Femur (tissue), 1 donor: Measurements from ENCODE around the gene RHOA.
"Not testable (repeated sequence)": the region's sequence is repeated elsewhere in the genome, so short reads cannot be mapped to it uniquely, and the experiment has no call there.

Experiments
- DNase-seq: peaks from one replicate; pipeline ENCODE4 v3.0.0-alpha.2; 2017

RHOA gene

DNA sequence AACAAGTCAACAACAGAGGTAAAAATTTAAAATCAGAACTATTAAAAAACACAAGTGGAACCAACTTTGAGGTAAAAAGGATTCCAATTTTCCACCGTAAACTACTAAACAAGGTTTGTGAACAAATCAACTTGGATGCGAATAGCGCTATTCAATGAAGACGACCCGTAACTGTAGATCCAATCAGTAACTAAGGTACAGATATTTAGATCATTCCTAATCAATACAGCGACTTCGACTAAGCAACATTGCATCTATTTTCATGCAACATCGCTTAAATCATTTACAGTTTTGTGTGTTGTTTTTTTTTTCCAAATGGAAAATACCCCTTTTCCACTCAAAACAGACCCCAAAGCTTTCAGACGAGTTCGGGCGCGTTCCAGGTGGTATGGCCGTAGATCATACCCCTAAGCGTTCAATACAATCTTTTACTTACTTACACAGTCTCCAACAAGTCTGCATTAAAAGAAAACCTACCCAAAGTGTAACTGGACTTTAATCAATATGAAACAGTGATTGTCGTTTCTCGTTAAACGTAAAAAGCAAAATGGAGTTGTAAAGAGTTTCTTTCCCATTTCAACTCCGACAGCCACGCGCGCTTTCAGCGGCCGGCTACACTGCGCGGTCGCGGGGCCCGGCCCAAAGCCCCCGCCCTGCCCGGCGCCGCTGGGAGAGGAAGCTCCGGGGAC, 786 bp downstream of the RHOA start:
- DNase-seq, result no peak

DNA sequence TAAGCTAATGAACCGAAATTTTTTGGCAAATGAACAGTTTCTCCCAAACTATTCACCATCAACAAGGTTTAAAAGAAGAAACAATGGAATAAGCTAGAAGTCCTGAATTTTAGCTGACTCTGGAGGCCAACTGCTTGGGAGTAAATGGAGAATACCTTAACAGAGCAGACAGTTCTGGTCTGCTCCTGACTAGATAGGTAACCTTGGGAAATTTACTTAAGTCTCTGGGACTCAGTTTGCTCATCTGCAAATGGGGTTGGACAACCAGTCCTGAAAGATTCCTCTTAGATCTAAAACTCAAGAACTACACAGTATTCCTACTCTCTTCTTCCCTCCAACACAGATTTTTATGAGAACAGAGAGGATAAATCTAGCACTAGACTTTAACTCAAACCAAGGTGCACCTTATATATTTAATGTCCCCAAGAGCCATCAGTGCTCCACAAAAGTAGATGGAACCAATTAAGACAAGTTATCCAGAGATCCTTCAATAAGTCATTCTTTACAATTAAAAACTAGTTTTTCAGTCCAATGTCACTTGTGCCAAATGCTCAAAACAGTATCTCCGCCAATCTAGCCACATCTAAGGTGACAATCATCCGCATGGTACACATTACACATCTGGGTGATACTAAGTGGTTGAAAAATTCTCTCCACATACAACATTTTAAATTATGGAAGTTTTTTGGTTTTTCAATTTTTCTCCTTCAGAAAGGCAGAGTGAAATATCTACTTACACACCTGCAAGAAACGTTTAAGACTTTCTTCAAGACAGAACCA, 1.5 kb downstream of the RHOA start:
- DNase-seq, result no peak

DNA sequence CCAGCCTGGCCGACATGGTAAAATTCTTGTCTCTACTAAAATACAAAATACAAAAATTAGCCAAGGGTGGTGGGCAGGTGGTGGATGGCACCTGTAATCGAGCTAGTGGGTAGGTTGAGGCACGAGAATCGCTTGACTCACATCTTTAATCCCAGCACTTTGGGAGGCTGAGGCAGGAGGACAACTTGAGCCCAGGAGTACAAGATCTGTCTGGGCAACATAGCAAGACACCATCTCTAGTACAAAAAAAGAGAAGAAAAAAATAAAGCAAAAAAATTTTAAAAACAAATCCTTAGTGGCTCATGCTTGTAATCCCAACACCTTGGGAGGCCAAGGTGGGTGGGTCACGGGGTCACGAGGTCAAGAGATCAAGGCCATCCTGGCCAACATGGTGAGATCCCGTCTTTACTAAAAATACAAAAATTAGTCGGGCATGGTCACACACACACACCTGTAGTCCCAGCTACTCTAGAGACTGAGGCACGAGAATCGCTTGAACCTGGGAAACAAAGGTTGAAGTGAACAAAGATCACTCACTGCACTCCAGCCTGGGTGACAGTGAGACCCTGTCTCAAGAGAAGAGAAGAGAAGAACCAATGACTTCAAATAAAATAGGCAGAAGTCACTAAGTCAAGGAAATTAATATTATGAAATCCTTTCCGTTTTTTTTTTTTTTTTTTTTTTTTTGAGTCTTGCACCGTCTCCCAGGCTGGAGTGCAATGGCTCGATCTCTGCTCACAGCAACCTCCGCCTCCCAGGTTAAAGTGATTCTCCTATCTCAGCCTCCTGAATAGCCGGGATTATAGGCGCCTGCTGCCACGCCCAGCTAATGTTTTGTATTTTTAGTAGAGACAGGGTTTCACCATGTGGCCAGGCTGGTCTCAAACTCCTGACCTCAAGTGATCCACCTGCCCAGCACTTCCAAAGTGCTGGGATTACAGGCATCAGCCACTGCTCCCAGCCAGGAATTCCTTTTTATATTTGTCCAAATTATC, 4.9 kb downstream of the RHOA start:
- no peak for DNase-seq

DNA sequence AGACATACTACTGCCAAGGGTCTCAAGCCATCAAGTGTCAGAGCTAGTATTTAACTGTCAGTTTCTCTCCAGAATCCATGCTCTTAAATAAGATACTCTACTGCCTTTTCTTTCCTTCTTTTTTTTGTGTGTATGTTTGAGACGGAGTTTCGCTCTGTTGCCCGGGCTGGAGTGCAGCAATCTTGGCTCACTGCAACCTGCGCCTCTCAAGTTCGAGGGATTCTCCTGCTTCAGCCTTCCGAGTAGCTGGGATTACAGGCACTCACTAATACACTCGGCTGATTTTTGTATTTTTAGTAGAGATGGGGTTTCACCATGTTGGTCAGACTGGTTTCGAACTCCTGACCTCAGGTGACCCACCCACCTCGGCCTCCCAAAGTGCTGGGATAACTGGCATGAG, 6.2 kb downstream of the RHOA start:
- DNase-seq, result not testable (repeated sequence)

DNA sequence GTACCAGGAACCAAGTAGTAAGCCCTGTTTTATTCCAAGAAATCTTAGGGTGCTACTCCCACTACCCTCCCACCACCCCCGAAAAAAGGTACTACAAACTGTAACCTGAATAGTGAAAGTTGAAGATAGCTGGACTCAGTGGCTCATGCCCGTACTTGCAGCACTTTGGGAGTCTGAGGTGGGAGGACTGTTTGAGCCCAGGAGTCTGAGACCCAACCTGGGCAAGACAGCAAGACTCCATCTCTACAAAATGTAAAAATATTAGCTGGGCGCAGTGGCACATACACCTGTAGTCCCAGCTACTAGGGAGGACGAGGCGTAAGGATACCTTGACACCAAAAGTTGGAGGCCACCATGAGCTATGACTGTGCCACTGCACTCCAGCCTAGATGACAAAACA, 7.9 kb downstream of the RHOA start:
- no peak for DNase-seq

DNA sequence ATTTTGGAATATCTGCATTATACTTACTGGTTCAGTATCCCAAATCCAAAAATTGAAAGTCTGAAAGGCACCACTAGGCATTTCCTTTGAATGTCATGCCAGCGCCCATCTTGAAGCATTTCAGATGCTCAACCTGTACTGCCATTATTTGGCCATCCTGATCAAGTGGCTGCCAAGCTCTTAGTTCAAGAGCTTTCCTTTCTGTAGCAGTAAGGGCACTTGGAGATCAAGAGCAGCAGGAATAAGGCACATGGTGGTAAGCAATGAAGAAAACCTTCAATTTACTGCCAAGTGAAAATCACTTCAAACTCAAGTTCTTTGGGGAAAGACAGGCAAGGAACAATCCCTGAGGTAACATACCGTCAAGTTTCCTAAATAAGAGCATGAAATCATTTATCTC, 10.0 kb downstream of the RHOA start:
- no peak for DNase-seq

DNA sequence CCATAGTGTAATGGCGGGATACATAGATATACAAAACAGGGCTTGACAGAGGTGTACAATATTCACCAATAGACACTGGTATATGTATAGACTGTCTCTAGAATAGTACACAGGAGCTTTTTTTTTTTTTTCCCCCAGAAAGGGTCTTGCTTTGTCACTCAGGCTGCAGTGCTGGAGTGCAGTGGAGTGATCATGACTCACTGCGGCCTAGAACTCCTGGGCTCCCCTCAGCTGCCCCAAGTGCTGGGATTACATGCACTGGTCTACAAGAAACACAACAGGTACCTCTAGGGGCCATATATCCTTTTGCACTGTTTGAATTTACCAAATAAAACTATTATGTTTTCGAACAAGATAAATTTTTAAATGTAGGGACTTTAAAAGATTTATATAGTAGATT, 12.3 kb downstream of the RHOA start:
- DNase-seq, result no peak

- DNase-seq, result no peak
Observed at GRCh38 chr3:49397470-49397869, 14.3 kb downstream of the RHOA start.

DNA sequence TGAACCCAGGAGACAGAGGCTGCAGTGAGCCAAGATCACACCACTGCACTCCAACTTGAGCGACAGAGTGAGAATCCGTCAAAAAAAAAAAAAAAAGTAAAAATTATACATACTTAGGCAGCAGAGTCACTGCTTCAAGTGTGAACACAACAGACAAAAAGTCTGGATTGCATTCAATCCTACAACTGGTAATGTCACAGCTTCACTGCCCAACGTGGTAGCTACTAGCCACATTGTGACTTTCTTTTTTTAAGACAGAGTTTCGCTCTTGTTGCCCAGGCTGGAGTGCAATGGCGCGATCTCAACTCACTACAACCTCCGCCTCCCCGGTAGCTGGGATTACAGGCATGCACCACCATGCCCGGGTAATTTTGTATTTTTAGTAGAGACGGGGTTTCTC, 20.5 kb downstream of the RHOA start:
- not testable (repeated sequence) for DNase-seq

DNA sequence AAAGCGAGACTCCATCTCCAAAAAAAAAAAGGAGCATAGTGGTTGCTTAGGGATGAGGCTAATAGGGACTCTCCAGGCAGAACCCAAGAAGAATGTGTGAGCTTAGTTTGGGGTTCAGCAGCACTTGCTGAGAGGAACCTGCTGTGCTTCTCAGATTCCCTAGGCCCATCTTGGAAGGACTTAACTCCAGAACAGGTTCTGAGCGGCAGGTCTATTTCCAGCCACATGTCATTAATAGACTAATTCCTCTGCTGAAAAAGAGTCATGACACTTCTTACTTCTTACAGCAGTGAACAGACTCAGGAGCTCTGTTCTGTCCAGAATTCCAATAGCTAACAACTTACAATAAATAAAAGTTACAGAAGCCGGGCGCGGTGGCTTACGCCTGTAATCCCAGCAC, 22.5 kb downstream of the RHOA start:
- no peak for DNase-seq

DNA sequence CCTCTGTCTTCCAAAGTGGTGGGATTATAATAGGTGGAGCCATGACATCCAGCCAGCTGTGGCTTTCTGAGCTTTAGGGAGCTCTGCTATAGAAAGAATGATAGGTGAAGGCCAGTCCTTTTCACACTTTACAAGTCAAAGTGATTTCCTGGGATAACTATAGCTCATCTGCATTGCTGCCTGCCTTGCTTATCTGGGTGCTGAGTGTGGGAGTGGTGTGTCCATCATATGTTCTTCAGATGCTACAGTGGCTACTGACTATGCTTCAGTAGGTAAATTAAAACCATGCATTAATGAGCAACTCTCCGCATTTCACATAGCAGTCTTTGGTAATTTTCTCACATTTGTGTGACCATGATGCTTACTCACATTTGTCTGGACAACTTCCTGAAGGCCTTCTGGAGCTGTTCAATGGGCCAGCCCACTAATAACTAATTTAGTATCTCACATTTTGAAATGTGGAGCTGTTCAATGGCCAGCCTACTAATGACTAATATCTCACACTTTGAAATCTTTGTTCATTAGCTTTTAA, 23.4 kb downstream of the RHOA start:
- DNase-seq, result no peak

DNA sequence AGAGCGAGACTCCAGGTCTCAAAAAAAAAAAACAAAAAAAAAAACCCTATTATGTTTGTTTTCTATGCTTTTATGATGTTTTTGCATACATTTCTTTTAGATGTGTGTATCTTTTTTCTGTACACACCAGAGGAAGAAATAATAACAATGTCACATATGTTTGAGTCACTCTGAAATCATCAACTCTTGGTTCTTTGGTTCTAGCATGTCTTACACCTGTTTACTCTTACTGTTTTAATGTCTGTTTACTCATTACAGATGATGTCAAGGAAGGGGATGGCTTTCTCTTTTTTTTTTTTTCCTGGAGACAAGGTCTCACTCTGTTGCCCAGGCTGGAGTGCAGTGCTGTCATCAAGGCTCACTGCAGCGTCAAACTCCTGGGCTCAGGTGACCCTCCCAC, 24.1 kb downstream of the RHOA start:
- DNase-seq, result no peak

- no peak for DNase-seq
Observed at GRCh38 chr3:49386056-49386756, 25.6 kb downstream of the RHOA start.

- DNase-seq, result no peak
Observed at GRCh38 chr3:49385617-49386016, 26.2 kb downstream of the RHOA start.

GRCh38 chr3:49383387-49383786, 28.4 kb downstream of the RHOA start:
- DNase-seq, result no peak

DNA sequence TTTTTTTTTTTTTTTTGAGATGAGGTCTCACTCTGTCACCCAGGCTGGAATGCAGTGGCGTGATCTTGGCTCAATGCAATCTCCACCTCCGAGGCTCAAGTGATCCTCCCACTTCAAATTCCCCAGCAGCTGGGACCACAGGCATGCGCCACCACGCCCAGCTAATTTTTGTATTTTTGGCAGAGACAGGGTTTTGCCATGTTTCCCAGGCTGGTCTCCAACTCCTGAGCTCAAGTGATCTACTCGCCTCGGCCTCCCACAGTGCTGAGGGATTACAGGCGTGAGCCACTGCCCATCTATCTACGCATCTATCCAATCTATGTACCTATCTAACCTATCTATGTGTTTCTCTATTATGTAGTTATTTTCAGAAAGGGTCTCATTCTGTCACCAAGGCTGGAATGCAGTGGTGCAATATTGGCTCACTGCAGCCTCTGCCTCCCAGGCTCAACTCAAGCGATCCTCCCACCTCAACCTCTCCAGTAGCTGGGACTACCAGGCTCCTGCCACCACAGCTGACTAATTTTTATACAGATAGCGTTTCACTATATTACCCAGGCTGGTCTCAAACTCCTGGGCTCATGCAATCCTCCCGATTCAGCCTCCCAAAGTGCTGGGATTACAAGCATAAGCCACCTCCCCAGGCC, 33.4 kb downstream of the RHOA start:
- DNase-seq, result peak; percentile 59

DNA sequence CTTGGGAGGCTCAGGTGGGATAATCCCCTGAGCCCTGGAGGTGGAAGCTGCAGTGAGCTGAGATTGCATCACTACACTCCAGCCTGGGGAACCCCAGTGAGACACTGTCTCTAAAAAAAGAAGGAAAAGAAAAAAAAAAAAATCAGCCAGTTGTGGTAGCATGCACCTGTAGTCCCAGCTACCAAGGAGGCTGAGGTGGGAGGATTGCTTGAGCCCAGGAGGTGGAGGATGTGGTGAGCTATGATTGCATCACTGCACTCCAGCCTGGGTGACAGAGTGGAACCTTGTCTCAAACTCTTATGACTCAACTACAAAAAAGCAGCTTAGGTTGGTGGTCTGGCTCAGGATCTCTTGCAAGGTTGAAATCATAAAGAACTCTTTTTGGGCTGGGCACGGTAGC, 34.3 kb downstream of the RHOA start:
- DNase-seq, result no peak

- DNase-seq, result no peak
Observed at GRCh38 chr3:49371946-49372345, 39.8 kb downstream of the RHOA start.

DNA sequence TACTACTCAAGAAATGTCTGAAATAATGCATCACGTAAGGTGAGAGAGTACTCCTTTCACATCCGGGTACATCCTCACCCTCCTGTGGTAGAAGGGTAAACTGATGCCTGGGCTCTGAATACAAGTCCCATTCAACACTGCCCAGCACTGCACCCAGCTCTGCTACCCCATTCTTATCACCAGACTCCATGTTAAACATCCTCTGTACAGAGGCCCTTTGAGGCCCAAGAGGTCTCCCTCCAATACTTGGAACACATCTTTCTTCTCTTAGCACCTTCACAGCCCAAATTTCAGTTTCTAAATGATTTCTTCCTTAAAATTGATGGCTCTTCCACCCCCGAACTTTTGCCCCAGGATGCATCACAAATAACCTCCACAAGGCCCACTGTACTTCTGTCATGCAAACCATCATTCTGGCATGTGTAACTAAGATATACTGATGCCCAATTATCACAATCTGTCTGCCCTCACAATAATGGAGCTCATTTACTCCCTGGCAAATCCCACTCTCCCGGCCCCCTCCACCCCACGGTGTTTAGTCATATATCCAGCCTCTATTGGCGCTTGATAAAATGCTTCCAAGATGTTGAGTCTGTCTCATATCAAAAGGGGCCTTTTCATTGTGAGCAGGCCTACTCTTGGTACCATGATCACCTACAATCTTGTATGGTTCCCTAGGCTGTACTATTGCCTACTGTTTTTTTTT, 41.0 kb downstream of the RHOA start:
- DNase-seq, result no peak

- DNase-seq, result no peak
Observed at GRCh38 chr3:49362561-49362960, 49.2 kb downstream of the RHOA start.

GRCh38 chr3:49359623-49360022, 52.2 kb downstream of the RHOA start:
- DNase-seq, result no peak
